ENCODE data around the gene SYNM.

The SYNM gene

DNA sequence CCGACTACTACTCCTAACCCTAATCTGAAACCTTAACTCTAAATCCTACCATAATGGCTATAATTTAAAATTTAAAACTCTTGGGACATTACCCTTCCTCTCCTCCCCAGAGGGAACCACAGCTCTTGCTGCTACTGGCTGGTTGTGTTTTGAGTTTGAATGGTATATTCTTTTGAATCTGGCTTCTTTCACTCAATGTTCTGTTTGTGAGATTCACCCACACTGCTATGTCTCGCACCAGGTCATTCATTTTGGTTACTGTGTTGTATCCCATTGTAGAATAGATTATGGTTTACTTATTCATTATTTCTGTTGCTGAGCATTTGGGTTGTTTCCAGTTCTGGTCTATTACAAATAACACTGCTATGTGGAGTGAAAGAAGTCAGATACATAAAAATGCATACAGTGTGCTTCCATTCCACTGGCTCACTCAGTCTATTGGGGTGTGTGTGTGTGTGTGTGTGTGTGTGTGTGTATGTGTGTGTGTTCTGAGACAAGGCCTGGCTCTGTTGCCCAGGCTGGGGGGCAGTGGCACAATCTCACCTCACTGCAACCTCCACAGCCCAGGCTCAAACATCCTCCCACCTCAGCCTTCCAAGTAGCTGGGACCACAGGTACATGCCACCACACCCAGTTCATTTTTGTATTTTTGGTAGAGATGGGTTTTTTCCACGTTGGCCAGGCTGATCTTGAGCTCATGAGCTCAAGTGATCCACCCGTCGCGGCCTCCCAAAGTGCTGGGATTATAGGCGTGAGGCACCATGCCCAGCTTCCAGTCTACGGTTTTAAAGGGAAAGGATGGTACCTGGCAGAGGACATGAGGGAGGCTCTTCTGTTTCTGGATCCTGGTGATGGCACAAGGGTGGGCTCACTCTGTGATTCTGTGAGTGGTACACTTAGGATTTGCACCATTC lies 19.2 kb upstream of the SYNM start:
- DNase-seq: no peak

DNA sequence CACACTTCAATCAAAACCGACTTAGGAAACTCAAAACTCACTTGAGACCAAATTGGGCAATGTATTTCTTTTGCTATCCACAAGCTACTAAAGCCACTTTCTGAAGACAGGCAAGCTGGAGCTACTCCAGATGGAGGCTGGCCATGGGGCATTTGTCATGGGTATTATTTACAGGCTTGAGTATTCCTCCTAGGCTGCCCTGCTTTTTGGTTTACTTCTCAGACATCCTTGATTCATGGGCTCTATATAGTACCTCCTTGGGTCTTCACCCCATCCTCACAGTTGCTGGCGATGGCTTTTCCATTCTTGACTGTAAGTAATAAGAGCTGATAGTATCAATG lies 18.6 kb upstream of the SYNM start:
- no peak for DNase-seq

DNA sequence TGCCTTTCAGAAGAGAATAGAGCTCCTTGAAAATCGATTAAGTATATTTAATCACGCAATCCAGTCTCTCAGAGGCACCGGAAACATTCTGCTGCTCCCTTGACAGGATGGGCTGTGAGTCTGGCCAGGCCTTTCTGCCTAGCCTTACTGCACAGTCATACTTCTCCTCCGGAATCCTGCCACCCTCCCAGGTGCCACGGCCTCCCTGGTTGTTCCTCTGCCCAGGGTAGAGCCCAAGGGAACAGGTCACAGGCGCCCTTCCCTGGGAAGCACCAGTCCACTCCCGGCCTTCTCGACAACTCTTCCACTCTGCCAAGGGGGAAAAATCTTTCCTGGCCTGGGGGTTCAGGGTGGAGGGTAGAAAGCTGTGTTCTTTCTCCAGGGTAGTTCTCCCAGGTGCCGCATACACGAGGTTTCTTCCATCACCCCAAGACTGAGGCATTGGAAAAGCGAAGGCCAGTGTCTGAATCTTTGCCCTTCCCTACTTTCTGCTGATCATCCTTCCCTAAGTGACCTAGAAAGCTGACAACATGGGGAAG lies 17.4 kb upstream of the SYNM start:
- no peak for DNase-seq

DNA sequence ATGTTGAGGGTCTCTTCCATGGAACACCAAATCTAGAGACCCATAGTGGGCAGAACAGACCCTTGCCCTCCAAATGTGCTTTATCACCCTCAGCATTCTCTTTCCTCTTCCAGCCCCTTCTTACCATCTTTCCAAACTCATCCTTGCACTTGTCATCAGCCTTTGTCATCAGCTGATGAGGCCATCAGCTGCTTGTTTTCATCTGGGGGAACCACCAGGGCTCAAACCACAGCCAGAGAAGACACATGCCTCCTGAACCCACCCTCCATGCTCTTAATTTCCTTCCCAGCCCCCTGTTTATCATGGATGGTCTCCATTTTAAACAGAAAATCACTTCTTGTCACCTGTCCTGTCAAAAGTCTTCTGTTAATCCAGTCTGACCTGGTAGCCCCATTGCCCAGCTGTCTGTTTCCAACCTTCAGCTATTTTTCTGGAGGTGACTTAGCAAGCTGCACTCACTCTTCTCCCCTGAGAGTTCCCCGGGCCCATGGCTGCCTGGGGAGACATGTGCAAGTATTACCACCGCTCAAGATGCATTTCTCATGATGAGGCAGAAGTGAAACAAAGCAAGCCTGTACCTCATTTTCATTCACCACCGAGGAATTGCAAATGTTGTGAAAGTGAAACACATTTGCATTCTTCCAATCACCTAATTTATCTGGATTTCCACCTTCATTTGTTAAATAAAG lies 14.7 kb upstream of the SYNM start:
- DNase-seq: no peak

DNA sequence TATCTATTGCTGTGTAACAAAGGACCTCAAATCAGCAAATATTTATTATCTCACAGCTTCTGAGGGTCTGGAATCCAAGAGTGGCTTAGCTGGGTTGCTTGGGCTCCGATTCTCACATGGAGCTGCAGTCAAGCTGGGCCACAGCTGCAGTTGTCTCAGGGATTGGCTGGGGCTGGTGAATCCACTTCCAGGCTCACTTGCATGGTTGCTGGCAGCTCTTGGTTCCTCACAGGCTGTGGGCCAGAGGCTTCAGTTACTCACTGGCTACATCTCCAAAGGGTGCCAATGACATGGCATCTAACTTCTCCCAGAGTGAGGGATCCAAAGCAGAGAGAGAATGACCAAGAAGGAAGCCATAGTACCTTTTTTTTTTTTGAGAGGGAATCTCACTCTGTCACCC lies 13.9 kb upstream of the SYNM start:
- no peak for DNase-seq

DNA sequence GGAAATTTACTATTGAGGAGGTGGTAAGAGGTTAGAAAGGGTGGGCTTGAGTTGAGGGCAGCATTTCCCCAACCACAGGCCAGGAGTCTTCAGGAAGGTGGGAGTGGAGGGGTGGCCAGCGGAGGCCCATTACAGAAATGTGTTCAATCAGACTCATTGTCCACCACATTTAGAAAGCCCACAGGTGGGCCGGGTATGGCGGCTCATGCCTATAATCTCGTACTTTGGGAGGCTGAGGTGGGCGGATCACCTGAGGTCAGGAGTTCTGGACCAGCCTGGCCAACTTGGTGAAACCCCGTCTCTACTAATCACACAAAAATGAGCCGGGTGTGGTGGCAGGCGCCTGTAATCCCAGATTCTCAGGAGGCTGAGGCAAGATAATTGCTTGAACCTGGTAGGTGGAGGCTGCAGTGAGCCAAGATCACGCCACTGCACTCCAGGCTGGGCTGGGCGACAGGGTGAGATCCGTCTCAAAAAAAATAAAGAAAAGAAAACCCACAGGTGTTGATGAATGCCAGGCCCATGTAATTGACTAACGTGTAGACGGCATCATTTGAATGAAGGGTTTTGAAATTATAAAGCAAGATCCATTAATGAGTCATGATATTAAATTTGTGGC lies 12.2 kb upstream of the SYNM start:
- no peak for DNase-seq

DNA sequence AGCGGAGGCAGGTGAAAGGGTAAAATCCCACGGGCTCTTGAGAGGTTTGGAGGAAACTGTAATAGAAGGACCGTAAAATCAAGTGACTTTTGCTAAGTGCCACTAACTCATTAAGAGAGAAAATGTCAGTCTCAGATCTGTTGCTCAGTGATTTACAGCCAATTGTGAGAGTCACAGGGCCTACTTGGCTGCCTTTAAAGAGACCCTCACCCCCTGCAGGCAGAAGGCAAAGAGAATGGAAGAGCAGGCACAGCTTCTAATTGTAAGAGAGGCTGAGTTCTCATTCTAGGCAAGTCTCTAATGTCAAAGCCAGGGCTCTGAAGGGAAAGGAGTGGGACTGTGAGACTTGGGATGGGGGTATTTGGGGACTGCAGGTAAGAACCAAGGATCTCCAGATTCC lies 9.3 kb upstream of the SYNM start:
- DNase-seq: no peak

DNA sequence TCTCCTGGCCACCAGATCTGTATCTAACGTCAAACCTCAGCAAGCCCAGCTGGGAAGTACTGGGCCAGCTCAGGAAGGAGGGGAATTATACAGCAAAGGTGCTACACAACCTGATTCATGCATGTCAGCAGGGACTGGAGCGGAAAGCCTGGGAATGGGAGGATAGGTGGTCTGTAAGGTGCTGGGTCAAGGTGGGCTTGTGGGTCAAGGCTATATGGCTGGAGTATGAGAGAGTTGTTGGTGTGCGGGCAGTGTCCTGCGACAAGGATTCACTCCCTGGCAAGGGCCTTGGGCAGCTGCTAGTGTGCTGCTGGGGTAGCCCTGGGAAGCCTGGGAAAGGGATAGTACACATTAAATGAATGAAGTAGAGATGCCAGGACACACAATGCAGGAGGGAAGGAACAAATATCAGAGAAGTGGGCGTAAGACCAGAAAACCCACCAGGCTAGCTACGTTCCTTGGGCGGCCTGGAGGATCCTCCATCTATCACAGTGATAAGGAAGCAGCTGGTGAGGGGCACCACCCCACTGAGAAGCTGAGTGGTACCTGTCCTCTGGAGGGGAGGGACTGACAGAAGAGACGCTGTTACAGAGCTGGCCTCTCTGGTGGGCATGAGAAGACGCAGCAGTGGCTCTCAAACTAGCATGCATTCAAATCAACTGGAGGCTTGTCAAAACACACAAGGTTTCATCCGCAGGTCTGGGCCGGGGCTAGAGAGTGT lies 8.5 kb upstream of the SYNM start:
- DNase-seq: no peak

DNA sequence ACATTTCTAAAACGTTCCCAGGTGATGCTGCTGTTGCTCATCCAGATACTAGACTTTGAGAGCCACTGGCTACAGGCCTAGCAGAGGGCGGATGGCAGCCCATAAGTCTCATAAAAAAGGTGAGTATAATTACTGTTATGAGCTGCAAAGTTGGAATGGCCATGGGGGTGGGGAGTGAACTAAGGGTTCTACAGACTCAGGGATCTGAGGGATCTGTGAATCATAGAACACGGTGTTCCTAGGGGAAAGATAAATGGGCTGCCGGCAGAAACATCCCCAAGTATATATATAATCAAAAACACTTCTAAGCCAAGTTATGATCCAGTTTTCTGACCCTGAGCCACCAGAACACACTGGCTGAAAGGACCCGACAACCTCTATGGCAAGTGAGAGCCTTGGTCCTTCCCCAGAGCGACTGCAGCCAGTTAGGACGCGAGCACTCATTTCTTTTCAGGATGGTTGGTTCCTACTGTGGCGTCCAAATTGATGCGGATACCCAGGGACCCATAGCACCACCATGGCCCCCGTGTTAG lies 7.9 kb upstream of the SYNM start:
- DNase-seq: no peak

DNA sequence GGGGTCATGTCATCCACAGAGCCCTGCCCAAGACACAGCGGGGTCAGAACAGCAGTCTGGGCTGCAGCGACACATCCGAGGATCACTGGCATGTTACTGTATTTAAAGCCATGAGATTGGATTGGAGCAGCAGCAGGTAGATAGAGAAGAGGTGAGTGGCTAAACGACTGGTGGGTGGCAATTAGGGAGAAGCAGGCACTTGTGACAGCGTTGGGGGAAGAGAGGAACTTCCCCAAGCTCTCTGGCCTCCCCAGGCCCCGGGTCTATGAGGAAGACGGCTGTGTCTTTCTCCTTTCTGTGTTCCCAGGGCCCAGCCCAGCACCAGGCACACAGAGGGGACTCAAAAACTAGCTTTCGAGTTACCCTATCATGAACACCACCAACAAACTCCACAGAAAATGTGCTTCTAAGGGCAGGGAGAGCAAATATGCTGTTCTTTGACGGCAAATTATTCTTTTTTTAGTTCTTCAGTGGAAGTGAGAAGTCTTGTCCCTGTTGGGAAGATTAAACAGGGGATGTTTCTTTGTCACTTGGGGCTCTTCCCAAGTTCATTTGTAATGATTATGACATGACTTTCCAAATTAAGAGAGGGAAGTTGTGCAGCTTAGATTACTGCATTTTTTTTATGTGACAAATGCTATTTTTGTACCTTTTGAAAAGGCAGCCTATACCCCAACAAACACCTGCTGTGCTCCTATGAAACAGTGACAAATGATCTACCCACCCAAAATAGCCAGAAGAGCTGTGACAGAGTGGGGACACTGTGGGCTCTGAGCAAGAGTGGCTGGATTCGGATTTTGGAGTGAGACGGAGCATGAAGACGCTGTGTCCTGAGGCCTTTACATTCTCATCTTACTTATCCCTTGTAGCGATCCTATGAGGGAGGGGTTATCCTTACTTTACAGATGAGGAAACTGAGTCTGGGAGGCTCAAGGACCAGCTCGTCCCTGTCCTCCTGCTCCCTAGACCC lies 7.2 kb upstream of the SYNM start:
- DNase-seq: no peak

DNA sequence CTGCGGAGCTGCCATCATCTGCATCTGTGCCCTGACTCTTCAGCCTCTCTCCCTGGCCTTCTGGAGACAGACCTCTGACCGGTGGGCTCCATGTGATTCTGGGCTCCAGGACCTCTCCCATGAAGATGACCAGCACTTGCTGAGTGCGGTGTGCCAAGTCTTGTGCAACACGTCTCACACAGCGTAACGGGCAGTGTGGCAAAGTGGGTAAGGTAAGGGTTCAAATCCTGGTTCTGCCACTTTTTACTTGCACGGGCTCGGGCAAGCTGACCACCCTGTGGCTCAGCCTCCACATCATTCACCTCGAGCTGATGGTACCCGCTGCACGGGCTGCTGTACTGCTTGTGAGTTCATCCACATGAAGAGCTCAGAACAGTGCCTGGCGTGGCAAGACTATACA lies 6.5 kb upstream of the SYNM start:
- DNase-seq: no peak

DNA sequence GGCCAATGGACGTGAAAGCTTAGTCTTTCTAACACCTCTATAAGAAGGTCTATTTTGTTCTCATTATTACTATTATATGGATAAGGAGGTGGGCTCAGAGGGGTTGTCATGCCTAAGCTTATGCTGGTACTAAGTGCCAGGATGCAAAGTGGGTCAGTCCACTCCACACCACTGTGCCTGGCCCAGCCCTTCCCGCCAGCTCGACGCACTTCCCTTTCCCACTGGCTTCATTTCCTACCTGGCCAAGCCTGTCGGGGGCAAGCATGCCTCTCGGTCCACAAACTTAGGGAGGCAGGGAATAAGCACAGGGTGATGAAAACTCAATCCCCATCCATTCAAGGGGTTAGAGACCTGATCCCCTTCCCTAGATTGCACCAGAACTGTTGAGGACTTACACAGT lies 5.9 kb upstream of the SYNM start:
- no peak for DNase-seq

DNA sequence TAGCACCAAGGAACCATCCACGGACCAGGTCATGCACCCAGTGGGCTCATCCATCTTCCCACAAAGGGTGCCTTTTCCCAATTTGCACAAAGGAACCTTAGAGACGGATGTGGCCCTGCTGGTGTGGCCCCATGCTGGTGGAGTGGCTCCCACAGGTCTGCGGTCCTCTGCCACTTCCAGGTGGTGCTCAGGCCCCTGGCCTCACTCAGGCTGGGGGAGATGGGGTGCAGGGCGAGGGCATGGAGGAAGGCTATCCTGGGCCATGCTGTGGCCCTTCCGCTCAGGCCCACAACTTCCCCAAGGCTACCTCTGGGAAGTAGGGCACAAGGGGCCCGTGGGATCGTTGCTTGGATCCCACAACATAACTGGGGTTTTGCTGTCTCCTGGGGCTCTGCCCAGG lies 5.2 kb upstream of the SYNM start:
- DNase-seq: no peak

DNA sequence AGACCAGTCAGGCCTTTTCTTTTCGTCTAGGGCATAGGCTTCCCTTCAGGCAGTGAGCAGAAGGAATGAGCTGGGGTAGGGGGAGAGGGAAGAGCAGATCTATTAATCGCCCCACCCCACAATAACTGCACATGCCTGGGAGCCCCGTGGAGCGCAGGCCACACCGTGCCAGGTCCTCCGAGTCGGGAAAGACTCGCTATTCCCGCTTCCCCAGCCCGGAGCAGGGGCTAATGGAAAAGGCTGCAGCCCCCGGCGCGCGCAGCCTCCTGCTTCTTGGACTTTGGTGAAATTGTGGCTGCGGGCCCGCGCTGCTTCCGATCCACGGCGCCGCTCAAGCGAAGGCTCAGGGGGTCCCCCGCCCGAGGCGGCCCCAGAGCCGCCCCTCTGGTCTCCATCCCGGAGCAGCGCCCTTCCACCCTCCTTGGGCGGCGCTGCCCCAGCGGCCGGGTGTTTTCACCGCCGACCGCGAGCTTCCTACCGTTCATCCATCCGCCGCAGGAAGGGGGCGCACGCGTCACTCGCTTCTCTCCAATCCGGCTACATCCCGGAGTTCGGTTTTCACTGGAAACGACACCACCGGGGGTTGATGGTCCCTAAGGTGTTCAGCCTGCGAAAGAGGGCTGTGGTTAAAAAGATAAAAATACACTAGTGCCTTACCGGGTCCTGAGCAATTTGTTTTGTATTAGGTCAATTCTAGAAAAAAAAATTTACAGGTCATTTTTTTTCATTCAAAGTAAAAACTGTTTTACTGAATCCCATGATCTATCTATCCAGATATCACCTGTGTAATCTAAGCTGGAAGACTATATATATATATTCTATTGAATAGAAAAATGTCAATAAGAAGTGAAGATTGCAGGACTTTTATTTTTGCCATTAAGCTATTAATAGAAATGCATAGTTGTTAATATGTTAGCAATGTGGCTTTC lies 4.4 kb upstream of the SYNM start:
- no peak for DNase-seq

DNA sequence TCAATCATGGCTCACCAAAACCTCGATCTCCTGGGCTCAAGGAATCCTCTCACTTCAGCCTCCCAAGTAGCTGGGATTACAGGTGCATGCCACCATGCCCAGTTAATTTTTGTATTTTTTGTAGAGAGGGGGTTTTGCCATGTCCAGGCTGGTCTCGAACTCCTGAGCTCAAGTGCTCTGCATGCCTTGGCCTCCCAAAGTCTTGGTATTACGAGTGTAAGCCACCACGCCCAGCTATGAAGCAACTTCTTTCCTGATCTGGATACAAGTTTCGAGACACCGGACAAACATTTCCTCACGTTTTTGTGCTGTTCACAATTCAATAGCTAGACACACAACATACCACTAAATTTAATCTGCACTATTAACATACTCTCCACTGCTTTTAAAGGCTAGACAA lies 3.4 kb upstream of the SYNM start:
- no peak for DNase-seq

DNA sequence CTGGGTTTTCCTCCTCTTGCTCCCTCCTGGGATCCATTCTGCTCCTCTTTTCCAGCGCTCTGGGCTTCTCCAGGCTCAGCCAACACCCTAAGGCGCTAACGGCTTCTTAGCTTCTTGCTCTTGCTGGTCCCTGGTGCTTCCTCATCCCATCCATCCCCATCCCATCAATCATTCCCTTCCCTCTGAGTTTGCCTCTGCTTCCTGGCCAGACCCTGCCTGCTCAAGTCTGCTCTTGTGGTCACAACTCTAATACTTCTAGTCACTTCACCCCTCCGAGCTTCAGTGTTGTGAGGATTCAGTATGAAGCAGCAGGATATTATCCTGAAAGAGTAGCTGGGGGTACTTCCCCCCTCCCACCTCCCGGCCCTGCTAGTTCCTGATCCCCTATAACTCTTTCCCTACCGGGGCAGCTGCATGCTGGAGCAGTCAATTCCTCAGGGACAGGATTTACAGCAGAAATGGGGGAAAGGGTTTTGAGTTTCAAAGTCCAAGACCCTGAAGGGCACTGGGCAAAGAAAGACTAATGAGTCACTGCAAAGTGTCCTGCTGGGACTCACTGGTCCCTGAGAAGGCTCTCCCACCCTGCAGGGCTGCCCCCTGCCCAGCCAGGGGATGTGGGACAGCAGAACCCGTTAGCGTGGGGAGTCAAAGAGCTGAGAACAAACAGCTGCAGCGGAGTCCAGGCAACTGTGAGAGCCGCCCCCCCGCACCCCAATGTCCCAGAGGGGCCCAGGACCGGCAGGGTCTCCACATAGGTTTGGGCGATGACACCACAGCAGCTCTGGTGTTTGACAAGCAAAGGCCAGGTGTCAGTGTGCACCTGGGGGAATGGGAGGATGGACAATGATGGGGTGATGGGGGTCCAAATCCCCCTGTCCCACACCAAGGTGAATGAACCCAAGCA lies 2.3 kb upstream of the SYNM start:
- no peak for DNase-seq

DNA sequence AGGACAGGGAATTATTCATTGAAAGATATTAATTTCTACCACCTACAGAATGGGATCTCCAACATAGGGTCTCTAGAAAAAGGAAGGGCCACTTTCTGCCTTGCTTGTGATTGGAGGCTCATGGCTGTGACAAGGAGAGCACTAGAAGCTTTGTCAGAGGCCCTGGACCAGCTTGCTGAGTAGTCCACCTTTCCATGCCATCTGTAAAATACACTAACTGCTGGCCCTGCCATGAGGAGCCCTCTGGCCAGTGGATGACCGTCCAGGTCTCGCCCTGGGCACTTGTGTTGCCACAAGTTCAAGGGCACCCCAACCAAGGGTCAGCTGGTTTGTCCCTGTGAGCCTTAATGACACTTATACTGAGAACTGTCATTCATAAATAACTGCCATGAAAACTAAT lies 1.6 kb upstream of the SYNM start:
- no peak for DNase-seq

DNA sequence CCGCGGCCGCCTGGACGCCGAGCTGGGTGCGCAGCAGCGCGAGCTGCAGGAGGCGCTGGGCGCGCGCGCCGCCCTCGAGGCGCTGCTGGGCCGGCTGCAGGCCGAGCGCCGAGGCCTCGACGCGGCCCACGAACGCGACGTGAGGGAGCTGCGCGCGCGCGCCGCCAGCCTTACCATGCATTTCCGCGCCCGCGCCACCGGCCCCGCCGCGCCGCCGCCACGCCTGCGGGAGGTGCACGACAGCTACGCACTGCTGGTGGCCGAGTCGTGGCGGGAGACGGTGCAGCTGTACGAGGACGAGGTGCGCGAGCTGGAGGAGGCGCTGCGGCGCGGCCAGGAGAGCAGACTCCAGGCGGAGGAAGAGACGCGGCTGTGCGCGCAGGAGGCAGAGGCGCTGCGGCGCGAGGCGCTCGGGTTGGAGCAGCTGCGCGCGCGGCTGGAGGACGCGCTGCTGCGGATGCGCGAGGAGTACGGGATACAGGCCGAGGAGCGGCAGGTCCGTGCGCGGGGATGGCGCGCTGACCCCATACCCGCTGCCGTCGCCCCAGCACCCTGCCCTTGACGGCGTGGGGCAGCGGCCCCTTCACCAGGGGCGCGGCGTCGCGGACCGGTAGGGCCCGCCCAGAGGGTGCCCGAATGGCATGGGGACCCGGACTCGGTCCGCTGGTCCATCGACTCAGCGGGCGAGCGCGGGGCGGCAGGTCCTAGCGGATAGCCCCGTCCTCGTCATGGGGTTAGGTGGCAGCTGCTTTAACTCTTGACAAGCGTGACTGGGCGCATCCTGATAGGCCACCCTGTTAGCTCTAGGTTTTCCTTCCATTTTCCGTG lies 848 bp downstream of the SYNM start:
- DNase-seq: no peak

Measured in cerebellar nuclear complex (tissue), 1 donor.